SK-N-MC (cell line): Measurements from ENCODE around the gene PHACTR3.

Experiments used
- EZH2 ChIP-seq: fragments of 200-600 bp; sonication (generic); IDR thresholded peaks from one replicate; pipeline ENCODE4 v1.6.1; 2017; ENCODE audit warnings: antibody characterized with exemption
- POLR2AphosphoS5 ChIP-seq: IDR thresholded peaks from 2 replicates; pipeline ENCODE4 v1.6.1; 2012; ENCODE audit warnings: mild to moderate bottlenecking, low read depth, low read length, borderline replicate concordance

DNA sequence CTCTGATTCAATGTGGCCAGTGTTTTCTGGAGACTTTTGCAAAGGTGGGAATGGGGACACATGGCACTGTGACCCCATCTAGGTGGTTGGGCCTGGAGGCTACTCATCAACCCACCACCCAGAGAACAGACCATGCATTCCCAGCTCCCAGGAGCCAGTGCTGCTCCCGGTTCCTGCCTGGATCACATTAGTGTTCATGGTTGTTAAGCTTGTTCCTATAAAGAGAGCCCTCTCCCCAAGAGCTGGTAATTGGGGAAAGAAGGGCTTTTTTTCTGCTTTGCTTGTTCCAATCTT is 102.0 kb downstream of the PHACTR3 start:
- TF ChIP-seq POLR2AphosphoS5 (no peak), EZH2 (no peak)
